B cell (primary cell): ENCODE data around the gene PDXK. TPM values are rescaled to one million over a fixed set of nuclear protein-coding genes. Genes with fewer than 3 reads are reported as not detected.

ENCODE experiments used
- ATAC-seq: fragments of 200-7000 bp; cut with Tn5 transposase; one replicate; pipeline ENCODE4 v1.10.0; 2021; ENCODE audit warnings: low read depth, mild to moderate bottlenecking, moderate number of reproducible peaks, moderate library complexity
- CTCF ChIA-PET: fragments of 350-600 bp; sonication (Branson Sonifier 250); formaldehyde crosslinking; loops from one replicate; lab custom pipeline; 2021; ENCODE audit warnings: antibody characterized with exemption, inconsistent platforms; lab: Charles Lee
- POLR2A ChIA-PET: fragments of 350-600 bp; sonication (Branson Sonifier 250); formaldehyde crosslinking; loops from one replicate; lab custom pipeline; 2021; ENCODE audit warnings: antibody characterized with exemption; lab: Charles Lee
- DNase-seq: peaks from one replicate; pipeline ENCODE4 v3.0.0; 2013
- H2AFZ ChIP-seq: 2 replicates; pipeline ENCODE4 v1.6.1; 2012; ENCODE audit warnings: mild to moderate bottlenecking, low read depth, low read length; ENCODE audit not compliant: insufficient read depth, poor library complexity, severe bottlenecking
- H3K27ac ChIP-seq, 2 donors: 1 replicate in 1 of 2; 2 replicates in 1 of 2; pipeline ENCODE4 v1.5.1; 2012 to 2013; ENCODE audit warnings: low read length in 2 of 2, mild to moderate bottlenecking in 2 of 2, moderate library complexity in 1 of 2
- H3K27me3 ChIP-seq, 4 experiments: fragments of 200-600 bp in 1 of 4; sonication (generic) in 1 of 4; replicated peaks in 1 of 4; 1 replicate in 2 of 4; 2 replicates in 2 of 4; pipeline versions ENCODE4 v1.6.1 to v1.7.0; 2013 to 2016; ENCODE audit warnings: low read length in 3 of 4, mild to moderate bottlenecking in 2 of 4, mixed read lengths in 1 of 4, moderate library complexity in 1 of 4; ENCODE audit not compliant: insufficient read depth in 4 of 4, control insufficient read depth in 3 of 4; ENCODE audit errors: control extremely low read depth in 1 of 4
- H3K36me3 ChIP-seq, 2 experiments: replicated peaks in 1 of 2; 1 replicate in 1 of 2; 2 replicates in 1 of 2; pipeline versions ENCODE4 v1.6.1 to v1.7.1; 2013; ENCODE audit warnings: low read length in 1 of 2; ENCODE audit not compliant: insufficient read depth in 2 of 2, control insufficient read depth in 1 of 2; ENCODE audit errors: control extremely low read depth in 1 of 2, extremely low read depth in 1 of 2
- H3K4me1 ChIP-seq, 2 donors: fragments of 200-600 bp in 1 of 2; sonication (generic) in 1 of 2; 1 replicate in 1 of 2; 2 replicates in 1 of 2; pipeline versions ENCODE4 v1.5.1 to v1.6.1; 2013 to 2017; ENCODE audit warnings: low read length in 2 of 2; ENCODE audit not compliant: control insufficient read depth in 2 of 2, insufficient read depth in 2 of 2
- H3K4me2 ChIP-seq: replicated peaks from 2 replicates; pipeline ENCODE3; 2012; ENCODE audit warnings: mild to moderate bottlenecking, low read depth, low read length; ENCODE audit not compliant: poor library complexity, severe bottlenecking
- H3K4me3 ChIP-seq, 5 experiments: fragments of 200-600 bp in 1 of 5; sonication (generic) in 1 of 5; 1 replicate in 3 of 5; 2 replicates in 2 of 5; pipeline versions ENCODE4 v1.5.1 to v1.7.0; 2011 to 2016; ENCODE audit warnings: low read length in 4 of 5, mild to moderate bottlenecking in 4 of 5, low read depth in 2 of 5, control low read depth in 1 of 5, moderate library complexity in 1 of 5; ENCODE audit not compliant: insufficient read depth in 1 of 5; ENCODE audit errors: control extremely low read depth in 1 of 5, extremely low read depth in 1 of 5
- H3K79me2 ChIP-seq: fragments of 200-600 bp; sonication (generic); one replicate; pipeline ENCODE4 v1.6.0; 2016; ENCODE audit warnings: low read length; ENCODE audit not compliant: control insufficient read depth, insufficient read depth
- H3K9ac ChIP-seq: fragments of 200-600 bp; sonication (generic); 2 replicates; pipeline ENCODE4 v1.6.1; 2017; ENCODE audit warnings: mild to moderate bottlenecking, low read length, moderate library complexity
- H3K9me3 ChIP-seq, 3 donors: one replicate each; pipeline versions ENCODE4 v1.6.1 to v1.7.1; 2013; ENCODE audit warnings: low read length in 2 of 3; ENCODE audit not compliant: control insufficient read depth in 2 of 3, insufficient read depth in 1 of 3; ENCODE audit errors: control extremely low read depth in 1 of 3
- H4K20me1 ChIP-seq: 2 replicates; pipeline ENCODE4 v1.6.0; 2012; ENCODE audit warnings: mild to moderate bottlenecking, low read length; ENCODE audit not compliant: insufficient read depth, control insufficient read depth, poor library complexity, severe bottlenecking
- H3K27ac Mint-ChIP-seq: one replicate; pipeline ENCODE4 v1.8.0; 2021; ENCODE audit warnings: mixed read lengths
- H3K27me3 Mint-ChIP-seq: one replicate; pipeline ENCODE4 v1.8.0; 2021; ENCODE audit warnings: mixed read lengths
- H3K4me1 Mint-ChIP-seq: one replicate; pipeline ENCODE4 v1.8.0; 2021; ENCODE audit warnings: mixed read lengths
- H3K4me3 Mint-ChIP-seq: one replicate; pipeline ENCODE4 v1.8.0; 2021; ENCODE audit warnings: mixed read lengths
- H3K9me3 Mint-ChIP-seq: one replicate; pipeline ENCODE4 v1.8.0; 2022; ENCODE audit warnings: mixed read lengths; ENCODE audit not compliant: insufficient read depth
- EZH2 ChIP-seq: IDR thresholded peaks from 2 replicates; pipeline ENCODE4 v1.6.1; 2012; ENCODE audit warnings: borderline replicate concordance, low read depth, mild to moderate bottlenecking, moderate library complexity, low read length; ENCODE audit not compliant: insufficient read depth, poor library complexity, severe bottlenecking
- WGBS: methylation state at CpG from one replicate; pipeline ENCODE4 v1.1.5; 2013; ENCODE audit warnings: missing lambda C conversion rate; ENCODE audit not compliant: insufficient coverage; 5-methylcytosine and 5-hydroxymethylcytosine counted together
- intact Hi-C: fragments of 100-400 bp; cut with micrococcal nuclease; formaldehyde crosslinking; loops from one replicate; pipeline ENCODE4 v1.10.0; 2022
- polyA plus RNA-seq: library from polyadenylated mRNA; depleted of rRNA; stranded (reverse); fragments of >200 nt; gene quantifications from 2 replicates; pipeline ENCODE4 v1.2.3, GENCODE V29; 2012
- total RNA-seq, 2 donors: library from RNA; stranded (reverse); fragments of 120-200 nt in 1 of 2; gene quantifications; 1 replicate in 1 of 2; 2 replicates in 1 of 2; pipeline versions ENCODE4 v1.2.3 to v1.2.4, GENCODE V29; 2013 to 2022
- TF ChIP-seq, protein P1 (sequence below): fragments of 200-600 bp; IDR thresholded peaks from one replicate; pipeline ENCODE4 v1.8.0; 2022; ENCODE audit warnings: antibody characterized with exemption, mild to moderate bottlenecking

PDXK gene
- total and polyA plus RNA-seq, 2 donors (not counting 1 experiment from before 2014, with no cell fraction given) = 31.1 to 102 TPM

DNA sequence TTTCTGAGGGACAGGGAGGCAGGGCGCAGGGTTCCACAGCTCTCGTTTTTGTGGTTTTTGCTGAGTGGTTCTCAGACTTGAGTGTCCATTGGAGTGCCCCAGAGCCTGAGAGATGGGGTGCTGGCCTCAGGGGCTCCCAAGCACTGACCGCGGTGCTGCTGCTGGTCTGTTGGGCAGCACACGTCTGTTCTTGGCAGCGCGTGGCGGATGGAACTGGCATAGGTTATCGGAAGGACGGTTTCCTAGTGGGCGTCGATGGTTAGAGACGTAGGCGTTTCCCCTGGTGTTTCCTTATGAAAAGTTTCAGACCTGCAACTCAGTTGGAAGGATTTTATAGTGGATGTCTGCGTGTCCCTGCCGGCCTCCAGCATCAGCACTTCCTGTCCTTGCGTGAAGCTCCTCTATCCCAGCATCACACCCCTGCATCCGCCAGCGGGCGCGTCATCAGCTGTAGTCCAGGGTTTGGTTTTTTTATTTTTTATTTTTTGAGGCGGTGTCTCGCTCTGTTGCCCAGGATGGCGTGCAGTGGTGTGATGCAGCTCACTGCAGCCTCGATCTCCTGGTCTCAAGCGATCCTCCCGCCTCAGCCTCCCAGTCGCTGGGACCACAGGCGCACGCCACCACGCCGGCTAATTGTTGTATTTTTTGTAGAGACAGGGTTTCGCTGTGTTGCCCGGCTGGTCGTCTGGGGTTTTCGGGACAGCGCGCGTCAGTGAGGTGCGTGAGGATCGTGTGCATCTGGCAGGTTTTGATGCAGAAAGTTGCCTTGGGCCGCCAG is 82.3 kb downstream of the PDXK start:
- ATAC-seq (no peak), DNase-seq (no peak)
- Histone ChIP-seq H4K20me1 (peaks cover 27% of the 10 kb centered on the region), H3K4me2 (no peak overlapping the region), H2AFZ (no peak overlapping the region), H3K4me3 (no peak overlapping the region), H3K27me3 (no peaks in the 10 kb centered on the region), H3K9me3 (peaks cover 0 to 4% (median 0%) of the 10 kb centered on the region in 3 donors), H3K9ac (no peak overlapping the region), H3K4me1 (peaks cover 16 to 24% of the 10 kb centered on the region in 2 donors), H3K27ac (no peak overlapping the region), H3K79me2 (no peaks in the 10 kb centered on the region), H3K36me3 (peaks cover 0 to 75% of the 10 kb centered on the region in 2 experiments)
- H3K4me1 Mint-ChIP-seq = peaks cover 13% of the 10 kb centered on the region
- CTCF ChIA-PET = no interaction called here
- 97% methylated on average over 35 of the region's 42 CpGs for WGBS
- H3K9me3 Mint-ChIP-seq = no peaks in the 10 kb centered on the region
- TF ChIP-seq EZH2 = no peak
- TF ChIP-seq, protein P1, sequence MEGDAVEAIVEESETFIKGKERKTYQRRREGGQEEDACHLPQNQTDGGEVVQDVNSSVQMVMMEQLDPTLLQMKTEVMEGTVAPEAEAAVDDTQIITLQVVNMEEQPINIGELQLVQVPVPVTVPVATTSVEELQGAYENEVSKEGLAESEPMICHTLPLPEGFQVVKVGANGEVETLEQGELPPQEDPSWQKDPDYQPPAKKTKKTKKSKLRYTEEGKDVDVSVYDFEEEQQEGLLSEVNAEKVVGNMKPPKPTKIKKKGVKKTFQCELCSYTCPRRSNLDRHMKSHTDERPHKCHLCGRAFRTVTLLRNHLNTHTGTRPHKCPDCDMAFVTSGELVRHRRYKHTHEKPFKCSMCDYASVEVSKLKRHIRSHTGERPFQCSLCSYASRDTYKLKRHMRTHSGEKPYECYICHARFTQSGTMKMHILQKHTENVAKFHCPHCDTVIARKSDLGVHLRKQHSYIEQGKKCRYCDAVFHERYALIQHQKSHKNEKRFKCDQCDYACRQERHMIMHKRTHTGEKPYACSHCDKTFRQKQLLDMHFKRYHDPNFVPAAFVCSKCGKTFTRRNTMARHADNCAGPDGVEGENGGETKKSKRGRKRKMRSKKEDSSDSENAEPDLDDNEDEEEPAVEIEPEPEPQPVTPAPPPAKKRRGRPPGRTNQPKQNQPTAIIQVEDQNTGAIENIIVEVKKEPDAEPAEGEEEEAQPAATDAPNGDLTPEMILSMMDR = no peak
- intact Hi-C loops = loop anchor here (10.0 kb wide), 1 partner anchor 64 kb away; the partner anchor contains the start of gene AGPAT3
- H3K27me3 Mint-ChIP-seq = no peaks in the 10 kb centered on the region
- POLR2A ChIA-PET = no interaction called here
- no peak overlapping the region for H3K4me3 Mint-ChIP-seq
- H3K27ac Mint-ChIP-seq = no peak overlapping the region

DNA sequence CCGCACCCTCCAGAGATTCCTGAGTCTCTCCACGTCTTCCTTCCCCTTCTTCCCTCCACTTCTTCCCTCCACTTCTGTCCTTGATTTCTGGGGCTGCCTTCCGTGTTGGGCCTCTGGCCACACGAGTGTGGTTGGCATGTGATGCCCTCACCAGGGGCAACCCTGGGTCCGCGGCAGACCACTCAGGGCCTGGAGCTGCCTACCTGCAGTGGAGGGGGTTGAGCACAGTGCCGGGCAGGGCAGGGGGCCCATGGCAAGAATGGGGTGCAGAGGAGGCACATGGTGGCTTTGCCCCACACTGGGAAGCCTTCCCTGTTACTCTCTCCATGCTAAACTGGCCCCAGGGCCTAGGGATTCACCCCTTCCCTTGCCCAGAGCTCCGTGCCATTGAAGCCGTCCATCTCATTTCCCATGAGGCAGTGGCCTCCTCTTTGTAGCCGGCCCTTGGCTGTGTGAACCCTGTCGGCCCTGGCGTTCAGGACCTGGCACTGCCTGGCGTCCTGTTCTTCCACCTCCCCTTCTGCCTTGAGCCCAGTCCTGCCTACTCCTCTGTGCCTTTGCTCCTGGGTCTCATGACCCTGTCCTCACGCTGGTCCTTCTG is 83.9 kb downstream of the PDXK start:
- POLR2A ChIA-PET = no interaction called here
- Histone ChIP-seq H2AFZ (no peak overlapping the region), H3K36me3 (peaks cover 0 to 59% of the 10 kb centered on the region in 2 experiments), H3K27me3 (peaks cover 0 to 3% (median 0%) of the 10 kb centered on the region in 4 experiments), H4K20me1 (peaks cover 39% of the 10 kb centered on the region), H3K4me3 (no peak overlapping the region), H3K4me1 (peaks cover 26 to 36% of the 10 kb centered on the region in 2 donors), H3K27ac (no peak overlapping the region), H3K79me2 (peaks cover 11% of the 10 kb centered on the region), H3K9me3 (peaks cover 0 to 6% (median 0%) of the 10 kb centered on the region in 3 donors), H3K4me2 (no peak overlapping the region), H3K9ac (no peak overlapping the region)
- TF ChIP-seq EZH2 = no peak
- TF ChIP-seq, protein P1 = no peak
- peaks cover 22% of the 10 kb centered on the region for H3K4me1 Mint-ChIP-seq
- H3K27ac Mint-ChIP-seq = peak overlapping the region; percentile 15
- DNase-seq (no peak), ATAC-seq (no peak)
- CTCF ChIA-PET = no interaction called here
- intact Hi-C loops = loop anchor here (10.0 kb wide), 1 partner anchor 62 kb away; the partner anchor contains the start of gene AGPAT3
- no peaks in the 10 kb centered on the region for H3K27me3 Mint-ChIP-seq
- 98% methylated on average over 14 of the region's 14 CpGs for WGBS
- no peak overlapping the region for H3K4me3 Mint-ChIP-seq
- H3K9me3 Mint-ChIP-seq = no peaks in the 10 kb centered on the region
